Limb (tissue), 2 donors: ENCODE results near the gene RUFY1.
"Not testable (repeated sequence)": the region's sequence is repeated elsewhere in the genome, so short reads cannot be mapped to it uniquely, and the experiment has no call there.

Source experiments
- DNase-seq, 2 donors: peaks; one replicate each; pipeline ENCODE4 v3.0.0-alpha.2; 2016; ENCODE audit errors: extremely low spot score in 2 of 2

Gene RUFY1

DNA sequence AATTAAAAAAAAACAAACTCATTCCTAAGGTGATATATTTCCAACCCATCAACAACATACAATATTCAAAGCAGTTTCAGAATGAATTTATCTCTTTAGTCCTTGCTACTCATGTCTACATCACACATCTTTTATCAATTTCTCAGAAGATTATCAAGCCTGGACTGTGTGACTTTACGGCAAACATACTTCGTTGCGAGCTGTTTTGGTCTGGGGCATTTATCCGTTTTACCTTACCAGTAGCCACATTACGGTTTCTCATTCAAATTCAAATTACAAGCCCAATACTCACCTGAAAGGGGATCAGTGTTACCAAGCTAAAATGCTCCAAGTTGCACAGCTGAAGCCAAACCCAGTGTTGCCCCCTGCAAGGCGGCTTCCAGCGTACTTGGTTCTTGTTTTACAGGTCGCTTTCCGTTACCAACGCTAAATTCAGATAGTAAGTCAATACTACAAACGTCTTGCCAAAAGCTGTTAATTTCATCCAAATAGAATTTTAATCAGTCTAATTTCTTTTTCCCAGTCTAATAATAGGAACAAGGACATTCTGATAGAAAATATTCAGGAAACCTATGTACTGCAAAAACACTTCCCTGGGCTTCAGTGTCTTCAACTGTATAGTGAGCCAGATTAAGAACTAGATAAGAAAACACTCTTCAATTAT, 71.3 kb downstream of the RUFY1 start:
- no peak for DNase-seq

- peak; percentile 99 for DNase-seq
These were observed 72.9 kb downstream of the RUFY1 start, which contains the start of gene HNRNPH1 for GRCh38 chr5:179623003-179623905. TSS of gene HNRNPH1 (minus strand) at chr5:179623671. CDS start at chr5:179623133, 538 bp downstream.

DNA sequence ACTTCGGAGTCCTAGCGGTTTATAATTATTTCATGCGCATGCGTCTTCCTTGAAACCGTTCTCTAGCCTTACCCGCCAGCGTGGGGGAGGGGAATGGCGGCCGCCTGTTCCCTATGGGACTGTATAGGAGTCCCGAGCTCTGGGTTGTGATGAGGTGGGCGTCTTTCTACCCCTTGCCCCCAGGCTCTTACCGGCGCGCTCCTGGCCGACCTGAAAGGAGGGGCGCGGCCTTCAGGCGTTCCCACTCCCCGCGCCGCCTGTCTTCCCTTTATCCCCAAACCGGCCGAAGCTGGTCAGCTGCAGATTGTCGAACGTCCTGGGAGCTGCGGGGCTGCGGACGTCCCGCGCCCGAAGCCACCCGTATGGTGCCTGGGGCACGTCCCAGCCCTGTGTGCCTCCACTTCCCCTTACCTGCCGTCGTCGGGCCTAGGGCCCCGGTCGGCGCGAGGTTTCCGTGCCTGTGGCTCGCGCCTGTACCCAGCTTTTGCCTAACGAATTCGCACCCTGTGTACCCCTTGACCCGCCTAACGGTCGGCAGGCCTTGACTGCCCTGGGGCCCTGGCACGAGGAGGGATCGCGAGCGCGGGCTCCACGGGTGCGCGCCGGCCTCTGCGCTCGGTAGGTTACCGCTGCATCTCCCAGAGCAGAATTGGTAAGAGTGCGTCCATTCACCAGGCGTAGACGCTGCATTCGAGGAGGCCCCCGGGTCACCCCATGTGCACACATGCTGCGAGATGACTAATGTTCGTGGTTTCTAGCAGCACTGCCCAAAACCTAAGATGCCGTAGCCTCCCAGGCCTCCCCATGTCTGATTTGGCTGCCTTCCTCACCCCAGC, 73.8 kb downstream of the RUFY1 start:
- no peak for DNase-seq

GRCh38 chr5:179624841-179625271, 74.5 kb downstream of the RUFY1 start:
- DNase-seq = no peak

- DNase-seq = not testable (repeated sequence)
These were observed 83.4 kb downstream of the RUFY1 start for GRCh38 chr5:179633501-179634369.

GRCh38 chr5:179634370-179635172, 84.2 kb downstream of the RUFY1 start:
- DNase-seq = not testable (repeated sequence)

DNA sequence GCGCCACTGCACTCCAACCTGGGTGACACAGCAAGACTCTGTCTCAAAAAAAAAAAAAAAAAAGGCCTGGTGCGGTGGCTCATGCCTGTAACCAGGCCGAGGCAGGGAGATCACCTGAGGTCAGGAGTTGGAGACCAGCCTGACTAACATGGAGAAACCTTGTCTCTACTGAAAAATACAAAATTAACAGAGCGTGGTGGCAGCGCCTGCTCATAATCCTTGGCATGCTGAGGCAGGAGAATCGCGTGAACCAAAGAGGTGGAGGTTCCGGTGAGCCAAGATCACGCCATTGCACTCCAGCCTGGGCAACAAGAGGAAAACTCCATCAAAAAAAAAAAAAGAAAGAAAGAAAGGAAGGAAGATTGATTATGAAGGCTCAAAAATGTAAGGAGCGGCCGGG, 88.9 kb downstream of the RUFY1 start:
- DNase-seq = not testable (repeated sequence)

- DNase-seq = not testable (repeated sequence)
These were observed 91.4 kb downstream of the RUFY1 start for GRCh38 chr5:179641745-179642144.

DNA sequence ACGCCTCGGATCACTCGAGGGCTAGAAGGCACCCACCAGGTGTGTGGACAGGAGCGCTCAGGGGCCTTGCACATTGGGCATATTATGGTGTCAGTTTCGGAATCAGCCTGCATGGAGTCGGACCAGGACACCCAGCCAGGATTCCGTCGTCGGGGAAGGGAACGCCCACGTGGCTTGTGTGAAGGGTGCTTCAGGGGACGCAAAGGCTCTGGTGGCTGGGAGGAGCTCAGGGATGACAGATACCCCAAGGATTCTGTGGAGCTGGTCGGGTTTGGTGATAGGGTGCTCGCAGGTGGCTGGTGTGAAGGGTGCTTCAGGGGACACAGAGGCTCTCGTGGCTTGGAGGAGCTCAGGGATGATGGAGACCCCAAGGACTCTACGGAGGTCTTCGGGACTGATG, 92.3 kb downstream of the RUFY1 start:
- not testable (repeated sequence) for DNase-seq

DNA sequence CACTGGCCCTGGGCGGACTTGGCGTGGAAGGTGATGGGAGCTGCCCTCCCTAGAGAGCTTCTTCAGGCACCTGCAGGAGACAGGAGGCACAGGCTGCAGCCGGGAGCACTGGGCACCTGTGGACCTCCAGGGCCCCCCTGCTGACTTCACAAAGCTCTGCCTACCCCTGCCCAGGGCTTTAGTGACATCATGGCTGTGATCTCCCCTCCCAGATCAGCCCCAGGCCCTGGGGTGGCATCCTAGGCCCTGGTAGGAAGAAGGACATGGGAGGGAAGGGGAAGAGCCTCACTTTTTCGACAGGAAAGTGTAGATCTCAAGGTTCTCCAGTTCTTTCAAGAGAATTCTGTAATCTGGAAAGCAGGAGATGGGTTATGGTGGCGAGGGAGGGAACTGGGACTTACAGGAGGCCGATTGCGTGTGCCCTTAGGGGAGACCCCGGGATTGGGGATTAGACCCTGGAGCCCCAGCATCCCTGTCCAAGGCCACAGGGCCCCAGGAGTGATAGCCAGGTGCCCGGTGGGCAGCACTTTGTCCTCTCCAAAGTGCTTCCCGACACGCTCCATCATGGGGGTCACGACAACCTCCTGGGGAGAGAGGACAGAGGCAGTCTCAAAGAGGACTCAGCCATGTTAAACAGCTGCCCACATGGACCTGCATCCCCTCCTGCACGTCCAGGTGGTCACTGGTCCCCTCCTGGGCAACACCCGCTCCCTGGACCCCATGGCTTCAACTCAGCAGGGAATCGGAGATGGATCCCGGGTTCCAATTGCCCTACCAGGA, 93.0 kb downstream of the RUFY1 start:
- not testable (repeated sequence) for DNase-seq

GRCh38 chr5:179644766-179645165, 94.4 kb downstream of the RUFY1 start:
- DNase-seq = not testable (repeated sequence)

- no peak for DNase-seq
These were observed 98.1 kb downstream of the RUFY1 start for GRCh38 chr5:179648410-179648809.

DNA sequence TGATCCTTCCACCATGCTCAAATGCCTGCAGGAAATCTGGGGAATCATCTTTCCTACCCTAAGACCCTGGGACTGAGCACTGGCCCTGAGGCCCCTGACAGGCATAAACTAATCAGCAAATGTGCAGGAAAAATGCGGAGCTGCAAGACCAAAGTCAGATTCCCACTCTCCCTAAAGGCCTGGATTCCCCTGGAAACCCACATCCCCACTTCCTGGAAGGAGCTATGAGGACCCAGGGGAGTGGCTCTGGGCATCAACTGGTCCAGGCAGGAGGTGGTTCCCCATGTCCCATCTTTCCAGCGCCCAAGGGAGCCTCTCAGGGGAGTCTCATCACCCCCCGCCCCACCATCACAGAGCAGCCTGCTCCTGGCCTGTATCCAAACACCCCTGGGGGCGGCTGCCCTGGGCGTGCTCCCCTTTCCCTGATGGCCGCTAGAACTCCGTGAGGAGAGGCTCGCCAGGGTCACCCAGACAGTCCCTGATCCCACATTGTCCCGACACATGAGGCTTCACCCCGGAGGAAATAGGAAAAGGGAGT, 98.9 kb downstream of the RUFY1 start:
- not testable (repeated sequence) for DNase-seq

- not testable (repeated sequence) for DNase-seq
These were observed 99.9 kb downstream of the RUFY1 start for GRCh38 chr5:179650245-179650644.

GRCh38 chr5:179653135-179653534, 102.8 kb downstream of the RUFY1 start:
- DNase-seq = not testable (repeated sequence)

DNA sequence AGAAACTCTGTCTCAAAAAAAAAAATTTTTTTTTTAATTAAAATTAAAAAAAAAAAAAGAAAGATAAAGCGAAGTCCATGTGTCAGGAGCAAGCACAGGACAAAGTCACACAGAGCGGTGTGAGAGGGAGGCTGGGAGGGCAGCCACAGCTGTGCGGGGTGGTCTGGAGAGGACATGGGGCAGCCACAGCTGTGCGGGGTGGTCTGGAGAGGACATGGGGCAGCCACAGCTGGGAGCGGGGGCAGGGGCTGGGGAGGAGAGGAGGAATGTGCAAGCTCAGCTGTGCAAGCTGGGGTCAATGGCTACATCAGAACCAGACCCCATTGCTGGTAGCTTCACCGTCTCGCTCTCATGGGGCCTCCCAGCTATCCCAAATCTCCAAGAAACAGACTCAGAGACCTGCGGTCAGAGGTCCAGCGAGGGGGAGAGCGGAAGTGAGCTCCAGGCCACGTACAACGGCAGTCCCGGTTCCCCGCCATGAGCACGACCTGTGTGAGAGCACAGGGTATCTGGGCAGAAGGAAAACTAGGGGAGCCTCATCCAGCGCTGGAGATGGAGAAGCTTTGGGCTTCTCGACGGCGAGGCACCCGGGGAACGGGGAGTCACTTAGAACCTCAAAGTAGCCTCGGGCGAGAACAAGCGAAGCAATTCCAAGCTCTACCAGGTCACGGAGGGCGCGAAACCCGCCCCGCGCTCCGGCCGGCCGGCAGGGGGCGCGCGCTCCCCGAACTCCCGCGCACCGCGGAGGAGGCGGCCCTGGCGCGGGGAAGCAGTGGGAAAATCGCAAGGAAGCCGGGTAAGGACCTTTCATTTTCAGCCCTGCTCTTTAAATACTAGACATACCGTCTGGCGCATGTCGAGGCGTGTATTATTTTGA, 107.2 kb downstream of the RUFY1 start:
- DNase-seq = not testable (repeated sequence)

DNA sequence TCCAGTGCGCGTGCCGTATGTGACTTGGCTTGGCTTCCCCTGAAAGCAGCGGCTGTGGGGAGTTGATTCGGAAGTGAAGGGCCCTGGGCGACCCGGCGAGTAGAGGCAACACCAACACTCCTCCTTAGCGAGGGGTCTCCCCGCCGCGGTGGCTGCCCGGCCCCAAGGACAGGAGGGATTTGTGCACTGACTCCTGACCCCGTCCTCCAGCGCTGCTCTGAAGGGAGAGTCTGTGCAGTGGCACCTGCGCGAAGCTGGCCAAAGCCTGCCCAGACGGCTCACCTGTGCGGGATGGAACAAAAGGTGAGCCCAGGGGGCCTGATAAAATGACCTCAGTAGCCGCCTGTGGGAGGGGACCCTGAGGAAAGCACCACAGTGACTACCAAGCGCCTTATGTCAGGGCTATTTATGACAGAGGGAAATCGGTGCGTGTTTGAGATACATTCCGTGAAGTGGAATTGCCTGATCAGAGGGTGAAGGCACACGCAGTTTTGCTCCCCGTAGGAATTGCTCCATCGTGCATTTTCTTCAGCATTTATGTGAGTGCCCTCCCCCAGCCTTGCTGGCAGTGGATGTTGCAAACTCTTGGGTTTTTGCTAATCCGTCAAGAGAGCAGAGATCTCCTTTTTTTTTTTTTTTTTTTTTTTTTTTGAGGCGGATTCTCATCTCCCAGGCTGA, 108.0 kb downstream of the RUFY1 start:
- DNase-seq = not testable (repeated sequence)
